Measurements from ENCODE around the gene RTBDN.
A peak's percentile ranks its signal among the peaks of the same experiment; 100 is the strongest.

Gene RTBDN

DNA sequence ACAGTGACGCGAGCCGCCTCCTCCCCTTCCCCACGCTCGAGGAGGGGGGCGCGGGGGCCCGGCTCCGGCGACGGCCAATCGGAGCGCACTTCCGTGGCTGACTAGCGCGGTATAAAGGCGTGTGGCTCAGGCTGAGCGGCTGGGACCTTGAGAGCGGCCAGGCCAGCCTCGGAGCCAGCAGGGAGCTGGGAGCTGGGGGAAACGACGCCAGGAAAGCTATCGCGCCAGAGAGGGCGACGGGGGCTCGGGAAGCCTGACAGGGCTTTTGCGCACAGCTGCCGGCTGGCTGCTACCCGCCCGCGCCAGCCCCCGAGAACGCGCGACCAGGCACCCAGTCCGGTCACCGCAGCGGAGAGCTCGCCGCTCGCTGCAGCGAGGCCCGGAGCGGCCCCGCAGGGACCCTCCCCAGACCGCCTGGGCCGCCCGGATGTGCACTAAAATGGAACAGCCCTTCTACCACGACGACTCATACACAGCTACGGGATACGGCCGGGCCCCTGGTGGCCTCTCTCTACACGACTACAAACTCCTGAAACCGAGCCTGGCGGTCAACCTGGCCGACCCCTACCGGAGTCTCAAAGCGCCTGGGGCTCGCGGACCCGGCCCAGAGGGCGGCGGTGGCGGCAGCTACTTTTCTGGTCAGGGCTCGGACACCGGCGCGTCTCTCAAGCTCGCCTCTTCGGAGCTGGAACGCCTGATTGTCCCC is 42.9 kb downstream of the RTBDN start, which contains the start of gene JUNB:
Gene JUNB, plus strand, starts transcription at position 142 of the 706 bp plus-strand sequence. Its CDS starts 286 bp downstream, at position 428.
- Histone ChIP-seq H3K9me3 (no peaks in the 10 kb centered on the region), H3K4me1 (peaks cover 27% of the 10 kb centered on the region), H3K27me3 (no peaks in the 10 kb centered on the region), H3K4me3 (ENCODE audit: low read depth, low read length) (peak within 1 kb of the TSS; percentile 89), H3K36me3 (no peaks in the 10 kb centered on the region; the same call in 1 of the 2 replicates)
- TF ChIP-seq, protein P1, sequence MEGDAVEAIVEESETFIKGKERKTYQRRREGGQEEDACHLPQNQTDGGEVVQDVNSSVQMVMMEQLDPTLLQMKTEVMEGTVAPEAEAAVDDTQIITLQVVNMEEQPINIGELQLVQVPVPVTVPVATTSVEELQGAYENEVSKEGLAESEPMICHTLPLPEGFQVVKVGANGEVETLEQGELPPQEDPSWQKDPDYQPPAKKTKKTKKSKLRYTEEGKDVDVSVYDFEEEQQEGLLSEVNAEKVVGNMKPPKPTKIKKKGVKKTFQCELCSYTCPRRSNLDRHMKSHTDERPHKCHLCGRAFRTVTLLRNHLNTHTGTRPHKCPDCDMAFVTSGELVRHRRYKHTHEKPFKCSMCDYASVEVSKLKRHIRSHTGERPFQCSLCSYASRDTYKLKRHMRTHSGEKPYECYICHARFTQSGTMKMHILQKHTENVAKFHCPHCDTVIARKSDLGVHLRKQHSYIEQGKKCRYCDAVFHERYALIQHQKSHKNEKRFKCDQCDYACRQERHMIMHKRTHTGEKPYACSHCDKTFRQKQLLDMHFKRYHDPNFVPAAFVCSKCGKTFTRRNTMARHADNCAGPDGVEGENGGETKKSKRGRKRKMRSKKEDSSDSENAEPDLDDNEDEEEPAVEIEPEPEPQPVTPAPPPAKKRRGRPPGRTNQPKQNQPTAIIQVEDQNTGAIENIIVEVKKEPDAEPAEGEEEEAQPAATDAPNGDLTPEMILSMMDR (IDR thresholded peaks at IDR 0.05; ENCODE audit: low read depth, low read length): no peak
- peak; percentile 98 for DNase-seq

DNA sequence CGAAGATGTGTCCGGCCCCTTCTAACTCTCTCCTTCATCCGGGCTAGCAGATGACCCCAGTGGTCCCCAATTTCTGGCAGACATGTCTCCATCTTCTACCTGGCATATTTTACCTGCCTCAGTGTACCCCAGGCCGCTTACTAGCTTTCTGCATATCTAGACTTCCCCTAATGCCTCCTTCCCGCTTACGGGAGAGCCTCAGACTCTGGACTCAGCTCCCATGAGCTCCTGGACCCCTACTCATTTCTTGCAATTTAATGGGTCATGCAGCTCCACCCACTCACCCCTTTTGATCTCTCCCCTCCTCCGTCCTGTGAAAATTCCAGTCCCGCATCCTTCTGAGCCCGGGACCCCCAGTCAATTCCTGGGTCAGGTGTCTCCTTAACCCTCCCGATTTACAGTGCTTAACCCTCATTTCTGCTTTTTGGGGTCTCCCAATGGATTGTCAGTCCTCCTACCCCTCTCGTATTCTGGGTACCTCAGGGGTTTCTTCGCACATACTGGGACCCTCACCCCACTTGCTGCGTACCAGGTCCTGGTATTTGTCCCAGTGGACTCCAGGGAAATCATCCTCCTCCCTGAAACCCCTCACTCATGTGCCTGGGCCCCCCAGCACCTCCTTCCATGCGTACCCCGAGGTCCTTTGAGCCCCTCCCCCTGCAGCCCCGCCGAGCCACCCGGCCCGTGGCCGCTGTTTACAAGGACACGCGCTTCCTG is 43.6 kb downstream of the RTBDN start:
- no peak for DNase-seq
- TF ChIP-seq, protein P1 (IDR thresholded peaks at IDR 0.05; ENCODE audit: low read depth, low read length): no peak
- no peaks in the 10 kb centered on the region for H3K27me3 ChIP-seq
- H3K36me3 ChIP-seq: no peaks in the 10 kb centered on the region; the same call in 1 of the 2 replicates
- no peaks in the 10 kb centered on the region for H3K9me3 ChIP-seq
- H3K4me1 ChIP-seq: peaks cover 23% of the 10 kb centered on the region
- H3K4me3 ChIP-seq (ENCODE audit: low read depth, low read length): peak overlapping the region; percentile 89

DNA sequence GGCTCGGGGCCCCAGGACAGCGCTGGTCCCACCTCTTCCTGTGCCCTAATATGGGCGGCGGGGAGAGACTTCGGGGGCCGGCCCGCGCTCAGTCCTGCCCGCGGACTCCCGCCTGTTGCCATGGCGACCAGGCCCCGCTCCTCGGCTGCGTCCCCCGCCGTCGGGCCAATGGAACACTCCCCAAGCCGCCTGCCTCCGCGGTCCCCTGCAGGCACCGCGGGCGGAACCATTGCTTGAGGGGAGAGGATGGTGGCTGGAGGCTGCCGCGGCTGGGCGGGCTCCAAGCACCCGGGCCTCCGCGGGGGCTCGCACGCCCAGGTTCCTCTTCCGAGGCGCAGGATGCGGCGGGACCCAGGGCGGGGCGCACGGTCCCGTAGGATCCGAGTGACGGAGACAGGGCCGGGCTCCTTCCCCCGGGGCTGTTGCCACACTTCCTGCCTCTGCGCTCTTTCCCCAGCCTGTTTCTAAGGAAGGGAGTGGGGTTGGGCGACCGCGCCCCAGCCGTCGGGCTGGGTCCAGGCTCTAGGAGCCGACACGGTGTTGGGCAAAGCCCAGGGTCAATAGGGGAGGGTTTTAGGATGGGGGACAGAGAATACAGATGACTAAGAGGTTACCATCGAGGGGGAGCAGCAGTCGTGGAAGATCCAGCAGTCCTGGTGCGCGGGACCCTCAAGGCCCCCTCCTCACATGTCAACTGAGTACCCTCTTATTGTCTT is 44.3 kb downstream of the RTBDN start:
- Histone ChIP-seq H3K4me3 (ENCODE audit: low read depth, low read length) (peak overlapping the region; percentile 89), H3K4me1 (peaks cover 29% of the 10 kb centered on the region), H3K9me3 (no peaks in the 10 kb centered on the region), H3K27me3 (no peaks in the 10 kb centered on the region), H3K36me3 (no peaks in the 10 kb centered on the region; the same call in 1 of the 2 replicates)
- peak; percentile 98 for DNase-seq
- TF ChIP-seq, protein P1 (IDR thresholded peaks at IDR 0.05; ENCODE audit: low read depth, low read length): no peak

DNA sequence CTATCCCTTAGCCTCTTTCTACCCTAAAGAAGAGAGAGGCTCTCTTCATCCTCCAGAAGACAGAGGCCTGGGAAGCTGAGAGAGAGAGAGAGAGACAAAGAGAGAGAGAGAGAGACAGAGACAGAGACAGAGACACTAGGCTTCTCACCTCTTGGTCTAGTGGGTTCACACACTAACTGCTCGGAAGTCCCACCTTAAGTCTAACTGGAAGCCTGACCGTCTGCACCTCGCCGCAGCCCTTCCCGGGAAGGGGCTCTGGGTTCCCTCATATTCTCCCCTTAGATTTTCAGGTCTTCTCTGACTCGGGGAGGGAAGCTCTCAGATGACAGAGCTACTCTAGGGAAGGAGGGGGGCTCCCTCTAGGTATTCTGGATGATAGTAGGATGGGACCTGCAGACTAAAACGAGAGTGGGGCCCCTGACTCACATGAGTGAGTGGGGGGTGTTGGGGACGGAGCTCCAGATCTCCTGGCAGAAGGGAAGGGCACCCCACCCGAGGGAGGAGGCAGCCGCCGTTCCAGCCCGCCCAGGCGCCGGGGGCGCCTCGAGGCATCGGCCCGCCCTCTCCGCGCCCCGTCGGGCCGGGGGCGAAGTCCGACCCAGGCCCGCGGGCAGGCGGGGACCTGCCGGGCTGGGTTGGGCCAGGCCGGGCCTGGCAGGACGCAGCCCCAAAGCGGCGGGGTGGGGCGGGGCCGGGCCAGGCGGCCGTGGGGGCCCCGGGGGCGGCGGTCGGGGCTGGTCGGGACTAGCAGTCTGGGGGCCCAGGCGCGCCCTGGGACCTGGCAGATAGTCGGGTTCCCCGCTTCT is 45.1 kb downstream of the RTBDN start:
- Histone ChIP-seq H3K36me3 (no peaks in the 10 kb centered on the region; the same call in 1 of the 2 replicates), H3K9me3 (no peaks in the 10 kb centered on the region), H3K4me3 (ENCODE audit: low read depth, low read length) (peak overlapping the region; percentile 89), H3K27me3 (no peaks in the 10 kb centered on the region), H3K4me1 (peaks cover 37% of the 10 kb centered on the region)
- TF ChIP-seq, protein P1 (IDR thresholded peaks at IDR 0.05; ENCODE audit: low read depth, low read length): no peak
- peak; percentile 47 for DNase-seq

DNA sequence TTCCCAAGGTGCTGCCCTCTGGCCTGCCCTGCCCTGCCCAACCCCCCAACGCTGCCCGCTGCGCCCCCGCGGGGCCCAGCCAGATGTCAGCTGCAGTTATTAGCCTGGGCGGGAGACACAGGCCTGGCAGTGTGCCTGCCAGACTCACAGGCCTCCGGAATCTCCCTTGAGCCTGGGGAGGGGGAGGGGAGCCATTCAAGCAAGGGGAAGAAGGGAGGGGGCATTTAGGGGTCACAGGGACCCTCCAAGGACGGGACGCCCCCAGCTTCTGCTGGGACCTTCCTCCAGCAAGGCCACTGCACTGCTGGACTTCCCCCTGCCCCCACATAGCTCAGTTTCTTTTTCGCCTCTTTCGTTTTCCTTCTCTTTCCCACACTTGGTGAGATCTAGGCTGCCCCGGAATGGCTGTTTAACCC is 45.7 kb downstream of the RTBDN start:
- peak; percentile 93 for DNase-seq
- H3K4me1 ChIP-seq: peaks cover 43% of the 10 kb centered on the region

More for the DNA sequence above, 45.7 kb downstream of the RTBDN start:
- Histone ChIP-seq H3K27me3 (no peaks in the 10 kb centered on the region), H3K4me3 (ENCODE audit: low read depth, low read length) (peak overlapping the region; percentile 39), H3K36me3 (no peaks in the 10 kb centered on the region; the same call in 1 of the 2 replicates), H3K9me3 (no peaks in the 10 kb centered on the region)
- TF ChIP-seq, protein P1 (IDR thresholded peaks at IDR 0.05; ENCODE audit: low read depth, low read length): no peak

Data from BE2C (cell line).